ENCODE data around the gene NFKBIA. TPM values are rescaled to one million over a fixed set of nuclear protein-coding genes. Genes with fewer than 3 reads are reported as not detected.

The NFKBIA gene
- total RNA-seq, 1 donor from 2014 or later: 35.5 TPM

DNA sequence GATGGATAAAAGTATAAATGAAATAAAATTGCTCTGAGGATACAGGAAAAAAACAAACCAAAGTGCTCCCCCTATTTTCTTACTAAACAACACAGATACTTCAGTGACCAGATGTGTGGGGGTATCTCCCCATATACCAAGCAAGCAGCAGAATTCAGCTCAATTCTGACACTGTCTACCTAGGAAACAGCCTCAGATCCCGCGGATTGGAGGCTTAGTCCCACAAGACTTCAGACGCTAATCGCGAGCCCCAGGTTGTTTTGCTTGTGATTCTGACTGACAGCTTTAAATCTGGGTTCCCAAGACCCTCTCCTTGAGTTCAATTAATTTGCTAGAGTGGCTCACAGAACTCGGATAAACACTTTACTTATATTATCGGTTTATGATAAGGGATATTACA lies 17.3 kb downstream of the NFKBIA start:
- H4K20me1 ChIP-seq (ENCODE audit: insufficient read depth, low read length): no peaks in the 10 kb centered on the region
- no peak overlapping the region for H2AFZ ChIP-seq (ENCODE audit: low read depth, low read length)
- no peak overlapping the region for H3K27ac ChIP-seq (ENCODE audit: low read depth, low read length)
- Mint-ChIP-seq H3K27ac (ENCODE audit: unreplicated experiment) (no peak overlapping the region), H3K4me3 (ENCODE audit: unreplicated experiment) (no peak overlapping the region), H3K9me3 (ENCODE audit: unreplicated experiment) (no peaks in the 10 kb centered on the region), H3K4me1 (ENCODE audit: low read depth, unreplicated experiment) (peaks cover 19% of the 10 kb centered on the region), H3K36me3 (ENCODE audit: low read depth, unreplicated experiment) (no peaks in the 10 kb centered on the region), H3K27me3 (ENCODE audit: low read depth, unreplicated experiment) (no peaks in the 10 kb centered on the region)
- no peaks in the 10 kb centered on the region for H3K9me3 ChIP-seq (ENCODE audit: insufficient read depth, low read depth, low read length)
- H3K79me2 ChIP-seq (ENCODE audit: insufficient read depth, low read length): no peaks in the 10 kb centered on the region
- no peak overlapping the region for H3K9ac ChIP-seq (ENCODE audit: low read length)
- no peaks in the 10 kb centered on the region for H3K27me3 ChIP-seq (ENCODE audit: insufficient read depth, low read length)
- H3K4me2 ChIP-seq (ENCODE audit: low read length): no peak overlapping the region
- H3K36me3 ChIP-seq (ENCODE audit: insufficient read depth, low read length): no peaks in the 10 kb centered on the region
- no peak for TF ChIP-seq EZH2 (IDR thresholded peaks at IDR 0.05; ENCODE audit: insufficient read depth, low read length)
- TF ChIP-seq, protein P1, sequence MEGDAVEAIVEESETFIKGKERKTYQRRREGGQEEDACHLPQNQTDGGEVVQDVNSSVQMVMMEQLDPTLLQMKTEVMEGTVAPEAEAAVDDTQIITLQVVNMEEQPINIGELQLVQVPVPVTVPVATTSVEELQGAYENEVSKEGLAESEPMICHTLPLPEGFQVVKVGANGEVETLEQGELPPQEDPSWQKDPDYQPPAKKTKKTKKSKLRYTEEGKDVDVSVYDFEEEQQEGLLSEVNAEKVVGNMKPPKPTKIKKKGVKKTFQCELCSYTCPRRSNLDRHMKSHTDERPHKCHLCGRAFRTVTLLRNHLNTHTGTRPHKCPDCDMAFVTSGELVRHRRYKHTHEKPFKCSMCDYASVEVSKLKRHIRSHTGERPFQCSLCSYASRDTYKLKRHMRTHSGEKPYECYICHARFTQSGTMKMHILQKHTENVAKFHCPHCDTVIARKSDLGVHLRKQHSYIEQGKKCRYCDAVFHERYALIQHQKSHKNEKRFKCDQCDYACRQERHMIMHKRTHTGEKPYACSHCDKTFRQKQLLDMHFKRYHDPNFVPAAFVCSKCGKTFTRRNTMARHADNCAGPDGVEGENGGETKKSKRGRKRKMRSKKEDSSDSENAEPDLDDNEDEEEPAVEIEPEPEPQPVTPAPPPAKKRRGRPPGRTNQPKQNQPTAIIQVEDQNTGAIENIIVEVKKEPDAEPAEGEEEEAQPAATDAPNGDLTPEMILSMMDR (IDR thresholded peaks at IDR 0.05; ENCODE audit: insufficient read depth, low read depth, low read length): no peak
- H3K4me3 ChIP-seq (ENCODE audit: insufficient read depth, low read depth, low read length): no peak overlapping the region
- H3K4me1 ChIP-seq (ENCODE audit: insufficient read depth, low read length): peaks cover 30% of the 10 kb centered on the region
- FAIRE-seq (no peak), DNase-seq (ENCODE audit: low read depth) (no peak)

DNA sequence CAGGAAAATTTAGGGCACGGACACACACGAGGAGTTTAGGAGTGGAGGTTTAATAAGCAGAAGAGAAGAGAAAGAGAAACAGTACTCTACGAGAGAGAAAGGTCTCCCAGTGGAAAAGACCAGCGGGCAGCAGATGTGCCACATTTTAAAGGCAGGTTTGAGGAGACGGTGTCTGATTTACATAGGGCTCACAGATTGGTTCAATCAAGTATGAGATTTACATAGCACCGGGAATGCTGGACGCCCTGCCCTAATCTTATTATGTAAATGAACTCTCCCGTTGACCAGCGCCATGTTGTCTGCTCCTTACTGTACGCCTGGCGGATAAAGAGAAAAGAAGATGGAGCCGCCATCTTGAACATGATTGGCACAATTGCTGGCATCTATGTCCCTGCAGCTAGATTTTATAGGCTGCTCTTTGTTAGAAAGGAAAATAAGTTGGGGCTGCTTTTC lies 17.9 kb downstream of the NFKBIA start:
- no peak overlapping the region for H3K9ac ChIP-seq (ENCODE audit: low read length)

More for the DNA sequence above, 17.9 kb downstream of the NFKBIA start:
- Mint-ChIP-seq H3K36me3 (ENCODE audit: low read depth, unreplicated experiment) (no peaks in the 10 kb centered on the region), H3K27ac (ENCODE audit: unreplicated experiment) (no peak overlapping the region), H3K27me3 (ENCODE audit: low read depth, unreplicated experiment) (no peaks in the 10 kb centered on the region), H3K4me3 (ENCODE audit: unreplicated experiment) (no peak overlapping the region), H3K4me1 (ENCODE audit: low read depth, unreplicated experiment) (peaks cover 19% of the 10 kb centered on the region), H3K9me3 (ENCODE audit: unreplicated experiment) (no peaks in the 10 kb centered on the region)
- no peak overlapping the region for H3K4me3 ChIP-seq (ENCODE audit: insufficient read depth, low read depth, low read length)
- no peaks in the 10 kb centered on the region for H3K27me3 ChIP-seq (ENCODE audit: insufficient read depth, low read length)
- no peak for TF ChIP-seq EZH2 (IDR thresholded peaks at IDR 0.05; ENCODE audit: insufficient read depth, low read length)
- TF ChIP-seq, protein P1 (IDR thresholded peaks at IDR 0.05; ENCODE audit: insufficient read depth, low read depth, low read length): no peak
- H3K79me2 ChIP-seq (ENCODE audit: insufficient read depth, low read length): no peaks in the 10 kb centered on the region
- FAIRE-seq: no peak
- H3K36me3 ChIP-seq (ENCODE audit: insufficient read depth, low read length): no peaks in the 10 kb centered on the region
- H3K9me3 ChIP-seq (ENCODE audit: insufficient read depth, low read depth, low read length): no peaks in the 10 kb centered on the region
- no peaks in the 10 kb centered on the region for H4K20me1 ChIP-seq (ENCODE audit: insufficient read depth, low read length)
- peaks cover 30% of the 10 kb centered on the region for H3K4me1 ChIP-seq (ENCODE audit: insufficient read depth, low read length)
- no peak overlapping the region for H3K27ac ChIP-seq (ENCODE audit: low read depth, low read length)
- no peak overlapping the region for H3K4me2 ChIP-seq (ENCODE audit: low read length)
- DNase-seq (ENCODE audit: low read depth): no peak
- no peak overlapping the region for H2AFZ ChIP-seq (ENCODE audit: low read depth, low read length)

Data from astrocyte (in vitro differentiated cells and primary cell).